Kidney (tissue), 14 donors: ENCODE measurements around the gene PLA2G4A. TPM values are rescaled to one million over a fixed set of nuclear protein-coding genes. Genes with fewer than 3 reads are reported as not detected.

Experiments used
- DNase-seq, 5 donors: peaks; one replicate each; pipeline ENCODE4 v3.0.0-alpha.2; 2013 to 2020
- FAIRE-seq: peaks from 2 replicates; lab custom pipeline; 2012; peaks lifted over from hg19 to GRCh38; lab: Jason Lieb, UNC
- H3K27ac ChIP-seq, 2 donors: one replicate each; pipeline ENCODE4 v1.7.0; 2013; ENCODE audit warnings: low read depth in 2 of 2, low read length in 2 of 2, inconsistent platforms in 1 of 2
- H3K27me3 ChIP-seq: one replicate; pipeline ENCODE4 v1.7.1; 2013; ENCODE audit warnings: low read length, inconsistent platforms; ENCODE audit not compliant: control insufficient read depth, insufficient read depth
- H3K36me3 ChIP-seq, 3 donors: one replicate each; pipeline versions ENCODE4 v1.7.0 to v1.7.1; 2013; ENCODE audit warnings: low read length in 3 of 3, control low read depth in 1 of 3, inconsistent platforms in 1 of 3; ENCODE audit not compliant: insufficient read depth in 3 of 3, control insufficient read depth in 2 of 3
- H3K4me1 ChIP-seq, 3 donors: one replicate each; pipeline versions ENCODE4 v1.7.0 to v1.7.1; 2013; ENCODE audit warnings: low read length in 3 of 3, inconsistent platforms in 1 of 3, low read depth in 1 of 3; ENCODE audit not compliant: control insufficient read depth in 2 of 3, insufficient read depth in 2 of 3
- H3K4me3 ChIP-seq, 3 donors: one replicate each; pipeline versions ENCODE4 v1.7.0 to v1.8.1; 2013; ENCODE audit warnings: low read length in 3 of 3, control low read depth in 1 of 3, inconsistent platforms in 1 of 3
- H3K9ac ChIP-seq, 3 donors: one replicate each; pipeline versions ENCODE4 v1.7.0 to v1.7.1; 2013; ENCODE audit warnings: low read length in 3 of 3, control low read depth in 1 of 3, inconsistent platforms in 1 of 3
- H3K9me3 ChIP-seq, 3 donors: one replicate each; pipeline versions ENCODE4 v1.7.0 to v1.7.1; 2013; ENCODE audit warnings: low read length in 3 of 3, control low read depth in 1 of 3, inconsistent platforms in 1 of 3; ENCODE audit not compliant: control insufficient read depth in 2 of 3, insufficient read depth in 1 of 3
- intact Hi-C: fragments of 100-400 bp; cut with DNase I; formaldehyde crosslinking; loops from one replicate; pipeline ENCODE4 v1.11.1; 2022
- polyA plus RNA-seq: library from polyadenylated mRNA; stranded (reverse); fragments of 350-450 nt; fragmentation: Illumina TruSeq; extraction: RNeasy Lipid Tissue Mini Kit (QIAGEN cat#74804); gene quantifications from one replicate; pipeline ENCODE4 v1.2.3, GENCODE V29; 2014; ENCODE audit warnings: low read depth, low replicate concordance; ENCODE audit not compliant: insufficient read depth
- total RNA-seq: library from RNA; stranded (reverse); fragmentation: NEBNext Ultra II Directional; extraction: Animal tissue kit (Norgen Biotek cat#: 25700); gene quantifications from one replicate; pipeline ENCODE4 v1.2.1, GENCODE V29; 2021
- TF ChIP-seq, protein P1 (sequence below): IDR thresholded peaks from 3 replicates; pipeline ENCODE4 v1.5.1; 2012; ENCODE audit warnings: mild to moderate bottlenecking, moderate library complexity, borderline replicate concordance; ENCODE audit not compliant: insufficient read depth; ENCODE audit errors: extremely low read depth
- donor health status: control.
- donor health status: control.
- donor health status: control.
- donor health status: control.
- donor health status: control.
- donor health status: DM: yes; HTN: yes; CAD: no.
- donor health status: Normal renal cell carcinoma (clear cell type).

PLA2G4A gene
- total and polyA plus RNA-seq, 2 donors from 2014 or later = 3.4 to 8.4 TPM

DNA sequence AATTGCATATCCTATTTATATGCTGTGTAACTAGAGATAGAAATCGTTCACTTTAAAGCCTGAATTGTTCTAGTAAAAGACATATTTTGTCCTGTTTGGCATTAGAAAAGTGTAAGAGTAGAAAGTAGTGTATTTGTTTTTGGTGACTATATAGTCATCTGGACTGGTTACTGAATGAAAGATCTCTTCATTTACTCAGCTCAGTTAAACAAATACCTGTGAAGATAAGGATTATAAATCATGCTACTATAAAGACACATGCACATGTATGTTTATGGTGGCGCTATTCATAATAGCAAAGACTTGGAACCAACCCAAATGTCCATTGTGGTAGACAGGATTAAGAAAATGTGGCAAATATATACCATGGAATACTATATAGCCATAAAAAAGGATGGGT lies 125.1 kb downstream of the PLA2G4A start:
- TF ChIP-seq, protein P1, sequence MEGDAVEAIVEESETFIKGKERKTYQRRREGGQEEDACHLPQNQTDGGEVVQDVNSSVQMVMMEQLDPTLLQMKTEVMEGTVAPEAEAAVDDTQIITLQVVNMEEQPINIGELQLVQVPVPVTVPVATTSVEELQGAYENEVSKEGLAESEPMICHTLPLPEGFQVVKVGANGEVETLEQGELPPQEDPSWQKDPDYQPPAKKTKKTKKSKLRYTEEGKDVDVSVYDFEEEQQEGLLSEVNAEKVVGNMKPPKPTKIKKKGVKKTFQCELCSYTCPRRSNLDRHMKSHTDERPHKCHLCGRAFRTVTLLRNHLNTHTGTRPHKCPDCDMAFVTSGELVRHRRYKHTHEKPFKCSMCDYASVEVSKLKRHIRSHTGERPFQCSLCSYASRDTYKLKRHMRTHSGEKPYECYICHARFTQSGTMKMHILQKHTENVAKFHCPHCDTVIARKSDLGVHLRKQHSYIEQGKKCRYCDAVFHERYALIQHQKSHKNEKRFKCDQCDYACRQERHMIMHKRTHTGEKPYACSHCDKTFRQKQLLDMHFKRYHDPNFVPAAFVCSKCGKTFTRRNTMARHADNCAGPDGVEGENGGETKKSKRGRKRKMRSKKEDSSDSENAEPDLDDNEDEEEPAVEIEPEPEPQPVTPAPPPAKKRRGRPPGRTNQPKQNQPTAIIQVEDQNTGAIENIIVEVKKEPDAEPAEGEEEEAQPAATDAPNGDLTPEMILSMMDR = no peak
- no peak overlapping the region for H3K27ac ChIP-seq
- intact Hi-C loops = no loop called here
- DNase-seq (no peak), FAIRE-seq (no peak)
- no peak overlapping the region for H3K4me3 ChIP-seq
- H3K9me3 ChIP-seq = no peaks in the 10 kb centered on the region
- H3K36me3 ChIP-seq = no peaks in the 10 kb centered on the region
- H3K9ac ChIP-seq = no peak overlapping the region
- no peaks in the 10 kb centered on the region for H3K27me3 ChIP-seq
- no peaks in the 10 kb centered on the region for H3K4me1 ChIP-seq

DNA sequence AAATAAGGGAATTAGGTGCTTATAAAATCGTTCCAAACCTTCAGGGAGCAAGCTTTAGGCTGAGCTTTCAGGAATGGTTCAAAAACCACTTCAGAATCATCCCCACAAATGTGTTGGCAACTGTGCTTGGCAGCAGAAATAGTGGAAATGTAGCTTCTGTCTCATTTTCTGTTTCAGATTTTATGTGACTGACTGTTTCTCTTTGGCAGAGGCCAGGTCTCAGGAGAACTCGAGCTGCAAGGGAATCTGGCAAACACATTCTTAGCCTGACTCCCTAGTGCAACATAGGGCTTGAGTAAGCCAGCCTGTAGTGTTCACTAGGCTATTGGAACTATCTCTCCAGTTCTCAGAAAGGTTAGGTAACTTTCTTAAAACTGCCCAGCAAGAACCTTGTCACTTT lies 128.6 kb downstream of the PLA2G4A start:
- FAIRE-seq = no peak

DNA sequence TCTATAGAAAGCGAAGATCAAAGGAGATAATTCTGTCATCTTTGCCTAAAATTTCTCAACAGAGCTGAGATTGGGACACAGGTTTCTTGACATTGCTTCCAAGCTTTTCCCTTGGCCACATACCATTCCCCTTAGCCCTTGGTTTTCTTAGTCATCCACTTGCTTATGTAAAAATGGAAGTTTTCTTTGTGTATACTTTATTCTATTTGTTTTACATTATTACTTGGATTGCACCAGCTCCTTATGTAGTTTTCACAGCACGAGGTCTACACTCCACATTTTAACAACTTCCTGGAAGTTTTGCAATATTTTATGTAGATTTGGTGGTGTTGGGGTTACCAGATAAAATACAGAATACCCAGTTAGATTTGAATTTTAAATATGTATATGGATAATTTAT lies 129.8 kb downstream of the PLA2G4A start:
- intact Hi-C loops = no loop called here
- Histone ChIP-seq H3K4me3 (no peak overlapping the region), H3K36me3 (no peaks in the 10 kb centered on the region), H3K9me3 (no peaks in the 10 kb centered on the region), H3K27me3 (no peaks in the 10 kb centered on the region), H3K4me1 (no peaks in the 10 kb centered on the region), H3K27ac (no peak overlapping the region), H3K9ac (no peak overlapping the region)
- DNase-seq (no peak), FAIRE-seq (no peak)
- TF ChIP-seq, protein P1 = no peak

More for the DNA sequence above, 128.6 kb downstream of the PLA2G4A start:
- intact Hi-C loops = no loop called here
- Histone ChIP-seq H3K9ac (no peak overlapping the region), H3K27ac (no peak overlapping the region), H3K27me3 (no peaks in the 10 kb centered on the region), H3K36me3 (no peaks in the 10 kb centered on the region), H3K4me1 (no peaks in the 10 kb centered on the region), H3K9me3 (no peaks in the 10 kb centered on the region), H3K4me3 (no peak overlapping the region)
- DNase-seq = no peak
- TF ChIP-seq, protein P1 = no peak

DNA sequence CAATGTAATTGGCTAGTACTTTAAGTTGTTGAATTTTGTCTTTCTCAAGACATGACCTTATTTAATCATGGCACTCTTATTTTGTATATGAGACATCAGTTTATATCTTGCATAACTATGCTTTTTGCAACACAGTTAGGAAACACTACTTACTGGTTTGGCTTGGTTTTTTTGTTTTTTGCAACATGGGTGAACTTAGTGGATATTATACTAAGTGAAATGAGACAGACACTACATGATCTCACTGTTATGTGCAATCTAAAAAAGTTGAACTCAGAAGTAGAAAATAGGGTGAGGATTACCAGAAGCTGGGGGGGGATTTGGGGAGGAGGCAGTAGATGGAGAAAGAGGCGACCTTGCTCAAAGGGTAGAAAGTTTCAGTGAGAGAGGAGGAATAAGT lies 132.1 kb downstream of the PLA2G4A start:
- Histone ChIP-seq H3K4me3 (no peak overlapping the region), H3K36me3 (no peaks in the 10 kb centered on the region), H3K27me3 (no peaks in the 10 kb centered on the region), H3K9me3 (no peaks in the 10 kb centered on the region), H3K9ac (no peak overlapping the region), H3K27ac (no peak overlapping the region), H3K4me1 (no peaks in the 10 kb centered on the region)
- intact Hi-C loops = no loop called here
- TF ChIP-seq, protein P1 = no peak
- DNase-seq (no peak), FAIRE-seq (no peak)
